Measurements from ENCODE around the gene NEK1.
A peak's percentile ranks its signal among the peaks of the same experiment; 100 is the strongest.

NEK1 gene

GRCh38 chr4:169611991-169612870 lies at the start of gene NEK1:
TSS of gene NEK1 (minus strand) at chr4:169612583. CDS start at chr4:169602630, 9,953 bp downstream.
- Histone ChIP-seq H3K4me1 (ENCODE audit: control insufficient read depth, insufficient read depth, low read length) (peaks cover 13% of the 10 kb centered on the region; the same call in 1 of the 2 replicates), H3K9me3 (ENCODE audit: control insufficient read depth, insufficient read depth, low read length) (no peaks in the 10 kb centered on the region), H3K4me3 (ENCODE audit: low read depth, low read length) (peak within 1 kb of the TSS; percentile 94), H3K27me3 (ENCODE audit: control insufficient read depth, insufficient read depth, low read length) (no peaks in the 10 kb centered on the region), H3K36me3 (ENCODE audit: control insufficient read depth, insufficient read depth, low read length) (no peaks in the 10 kb centered on the region), H3K9ac (ENCODE audit: low read depth, low read length) (peak within 1 kb of the TSS; percentile 88), H3K27ac (ENCODE audit: low read depth, low read length) (peak within 1 kb of the TSS; percentile 96)

GRCh38 chr4:169661761-169662160 lies 49.4 kb upstream of the NEK1 start:
- Histone ChIP-seq H3K9ac (ENCODE audit: low read depth, low read length) (no peak overlapping the region), H3K36me3 (ENCODE audit: control insufficient read depth, insufficient read depth, low read length) (no peaks in the 10 kb centered on the region), H3K9me3 (ENCODE audit: control insufficient read depth, insufficient read depth, low read length) (peaks cover 3% of the 10 kb centered on the region; the same call in 1 of the 2 replicates), H3K4me3 (ENCODE audit: low read depth, low read length) (no peak overlapping the region), H3K27me3 (ENCODE audit: control insufficient read depth, insufficient read depth, low read length) (no peaks in the 10 kb centered on the region), H3K27ac (ENCODE audit: low read depth, low read length) (peak overlapping the region; percentile 2), H3K4me1 (ENCODE audit: control insufficient read depth, insufficient read depth, low read length) (peaks cover 28% of the 10 kb centered on the region)

GRCh38 chr4:169660929-169661328 lies 48.5 kb upstream of the NEK1 start:
- Histone ChIP-seq H3K4me1 (ENCODE audit: control insufficient read depth, insufficient read depth, low read length) (peaks cover 28% of the 10 kb centered on the region), H3K36me3 (ENCODE audit: control insufficient read depth, insufficient read depth, low read length) (no peaks in the 10 kb centered on the region), H3K9me3 (ENCODE audit: control insufficient read depth, insufficient read depth, low read length) (no peaks in the 10 kb centered on the region), H3K4me3 (ENCODE audit: low read depth, low read length) (peak overlapping the region; percentile 56), H3K9ac (ENCODE audit: low read depth, low read length) (peak overlapping the region; percentile 80), H3K27ac (ENCODE audit: low read depth, low read length) (peak overlapping the region; percentile 94), H3K27me3 (ENCODE audit: control insufficient read depth, insufficient read depth, low read length) (no peaks in the 10 kb centered on the region)

- Histone ChIP-seq H3K27ac (ENCODE audit: low read depth, low read length) (peak overlapping the region; percentile 94), H3K9ac (ENCODE audit: low read depth, low read length) (peak overlapping the region; percentile 80), H3K4me1 (ENCODE audit: control insufficient read depth, insufficient read depth, low read length) (peaks cover 28% of the 10 kb centered on the region), H3K4me3 (ENCODE audit: low read depth, low read length) (peak overlapping the region; percentile 56), H3K27me3 (ENCODE audit: control insufficient read depth, insufficient read depth, low read length) (no peaks in the 10 kb centered on the region), H3K9me3 (ENCODE audit: control insufficient read depth, insufficient read depth, low read length) (no peaks in the 10 kb centered on the region), H3K36me3 (ENCODE audit: control insufficient read depth, insufficient read depth, low read length) (no peaks in the 10 kb centered on the region)
These were observed 47.6 kb upstream of the NEK1 start for GRCh38 chr4:169659716-169660670.

GRCh38 chr4:169658975-169659715 lies 46.8 kb upstream of the NEK1 start:
- no peaks in the 10 kb centered on the region for H3K9me3 ChIP-seq (ENCODE audit: control insufficient read depth, insufficient read depth, low read length)
- no peaks in the 10 kb centered on the region for H3K36me3 ChIP-seq (ENCODE audit: control insufficient read depth, insufficient read depth, low read length)
- H3K4me1 ChIP-seq (ENCODE audit: control insufficient read depth, insufficient read depth, low read length) = peaks cover 28% of the 10 kb centered on the region
- peak overlapping the region; percentile 94 for H3K27ac ChIP-seq (ENCODE audit: low read depth, low read length)
- no peaks in the 10 kb centered on the region for H3K27me3 ChIP-seq (ENCODE audit: control insufficient read depth, insufficient read depth, low read length)
- H3K9ac ChIP-seq (ENCODE audit: low read depth, low read length) = no peak overlapping the region; the same call in 1 of the 2 replicates
- peak overlapping the region; percentile 56 for H3K4me3 ChIP-seq (ENCODE audit: low read depth, low read length)

- Histone ChIP-seq H3K27ac (ENCODE audit: low read depth, low read length) (no peak overlapping the region), H3K36me3 (ENCODE audit: control insufficient read depth, insufficient read depth, low read length) (no peaks in the 10 kb centered on the region), H3K4me1 (ENCODE audit: control insufficient read depth, insufficient read depth, low read length) (peaks cover 28% of the 10 kb centered on the region), H3K9me3 (ENCODE audit: control insufficient read depth, insufficient read depth, low read length) (no peaks in the 10 kb centered on the region), H3K27me3 (ENCODE audit: control insufficient read depth, insufficient read depth, low read length) (no peaks in the 10 kb centered on the region), H3K4me3 (ENCODE audit: low read depth, low read length) (no peak overlapping the region), H3K9ac (ENCODE audit: low read depth, low read length) (no peak overlapping the region)
These were observed 45.8 kb upstream of the NEK1 start for GRCh38 chr4:169658196-169658595.

GRCh38 chr4:169657470-169658107 lies 45.2 kb upstream of the NEK1 start:
- no peaks in the 10 kb centered on the region for H3K36me3 ChIP-seq (ENCODE audit: control insufficient read depth, insufficient read depth, low read length)
- H3K4me3 ChIP-seq (ENCODE audit: low read depth, low read length) = no peak overlapping the region
- no peak overlapping the region for H3K27ac ChIP-seq (ENCODE audit: low read depth, low read length)
- no peaks in the 10 kb centered on the region for H3K27me3 ChIP-seq (ENCODE audit: control insufficient read depth, insufficient read depth, low read length)
- no peak overlapping the region for H3K9ac ChIP-seq (ENCODE audit: low read depth, low read length)
- no peaks in the 10 kb centered on the region for H3K9me3 ChIP-seq (ENCODE audit: control insufficient read depth, insufficient read depth, low read length)
- peaks cover 28% of the 10 kb centered on the region for H3K4me1 ChIP-seq (ENCODE audit: control insufficient read depth, insufficient read depth, low read length)

GRCh38 chr4:169655401-169655800 lies 43.0 kb upstream of the NEK1 start:
- Histone ChIP-seq H3K4me1 (ENCODE audit: control insufficient read depth, insufficient read depth, low read length) (peaks cover 18% of the 10 kb centered on the region), H3K27me3 (ENCODE audit: control insufficient read depth, insufficient read depth, low read length) (no peaks in the 10 kb centered on the region), H3K9me3 (ENCODE audit: control insufficient read depth, insufficient read depth, low read length) (no peaks in the 10 kb centered on the region)

GRCh38 chr4:169652535-169652934 lies 40.2 kb upstream of the NEK1 start:
- Histone ChIP-seq H3K27me3 (ENCODE audit: control insufficient read depth, insufficient read depth, low read length) (no peaks in the 10 kb centered on the region), H3K4me3 (ENCODE audit: low read depth, low read length) (no peak overlapping the region), H3K36me3 (ENCODE audit: control insufficient read depth, insufficient read depth, low read length) (no peaks in the 10 kb centered on the region), H3K27ac (ENCODE audit: low read depth, low read length) (no peak overlapping the region), H3K9me3 (ENCODE audit: control insufficient read depth, insufficient read depth, low read length) (no peaks in the 10 kb centered on the region), H3K4me1 (ENCODE audit: control insufficient read depth, insufficient read depth, low read length) (0 out of 2 replicates have a peak, but pooled peaks cover 1% of the 10 kb centered on the region), H3K9ac (ENCODE audit: low read depth, low read length) (no peak overlapping the region)

More at GRCh38 chr4:169655401-169655800, 43.0 kb upstream of the NEK1 start:
- Histone ChIP-seq H3K9ac (ENCODE audit: low read depth, low read length) (no peak overlapping the region), H3K36me3 (ENCODE audit: control insufficient read depth, insufficient read depth, low read length) (no peaks in the 10 kb centered on the region), H3K4me3 (ENCODE audit: low read depth, low read length) (no peak overlapping the region), H3K27ac (ENCODE audit: low read depth, low read length) (no peak overlapping the region)

All from HUES48 (cell line).